H1 (cell line): Measurements from ENCODE around the gene SCAI. TPM values are rescaled to one million over a fixed set of nuclear protein-coding genes. Genes with fewer than 3 reads are reported as not detected.

Experiments
- CTCF ChIA-PET: fragments of 300-600 bp; sonication (Branson Sonifier 250); formaldehyde crosslinking; loops from one replicate; lab custom pipeline; 2021; ENCODE audit not compliant: partially characterized antibody; lab: Charles Lee
- POLR2A ChIA-PET: fragments of 300-600 bp; sonication (Branson Sonifier 250); formaldehyde crosslinking; loops from one replicate; lab custom pipeline; 2021; ENCODE audit warnings: inconsistent platforms; ENCODE audit not compliant: partially characterized antibody; lab: Charles Lee
- DNase-seq, 2 experiments: peaks; one replicate each; pipeline versions ENCODE4 v3.0.0 to v3.0.0-alpha.2; 2010 to 2022; ENCODE audit warnings: low spot score in 2 of 2, low read depth in 1 of 2, mixed read lengths in 1 of 2
- FAIRE-seq: peaks from 2 replicates; lab custom pipeline; 2011; peaks lifted over from hg19 to GRCh38; lab: Jason Lieb, UNC
- H2AFZ ChIP-seq: 2 replicates; pipeline ENCODE4 v1.8.1; 2012; ENCODE audit warnings: low read length, inconsistent platforms
- H2AK5ac ChIP-seq: 2 replicates; pipeline ENCODE4 v1.6.1; 2013; ENCODE audit warnings: low read depth, low read length
- H2BK120ac ChIP-seq: replicated peaks from 2 replicates; pipeline ENCODE3; 2013; ENCODE audit warnings: low read depth, low read length, inconsistent platforms
- H2BK12ac ChIP-seq: 2 replicates; pipeline ENCODE4 v1.6.1; 2013; ENCODE audit warnings: low read depth, low read length
- H2BK15ac ChIP-seq: 2 replicates; pipeline ENCODE4 v1.6.1; 2013; ENCODE audit warnings: low read length
- H2BK20ac ChIP-seq: 2 replicates; pipeline ENCODE4 v1.6.1; 2013; ENCODE audit warnings: low read length
- H2BK5ac ChIP-seq: 2 replicates; pipeline ENCODE4 v1.6.1; 2013; ENCODE audit warnings: low read depth, low read length
- H3K14ac ChIP-seq: 2 replicates; pipeline ENCODE4 v1.6.1; 2013; ENCODE audit warnings: inconsistent platforms; ENCODE audit not compliant: insufficient read length
- H3K18ac ChIP-seq: 2 replicates; pipeline ENCODE4 v1.6.1; 2013; ENCODE audit warnings: low read length; ENCODE audit errors: extremely low read depth
- H3K23ac ChIP-seq: 2 replicates; pipeline ENCODE4 v1.6.1; 2013; ENCODE audit warnings: inconsistent platforms; ENCODE audit not compliant: insufficient read length
- H3K23me2 ChIP-seq: 2 replicates; pipeline ENCODE4 v1.6.1; 2013; ENCODE audit warnings: low read depth, low read length
- H3K27ac ChIP-seq: 2 replicates; pipeline ENCODE4 v1.6.1; 2011; ENCODE audit warnings: low read depth, low read length, inconsistent platforms
- H3K27me3 ChIP-seq, 4 experiments: replicated peaks in 1 of 4; 1 replicate in 1 of 4; 2 replicates in 3 of 4; pipeline versions ENCODE4 v1.6.1 to v1.8.1; 2011 to 2013; ENCODE audit warnings: low read length in 3 of 4, mild to moderate bottlenecking in 3 of 4, inconsistent platforms in 2 of 4, mixed read lengths in 2 of 4, moderate library complexity in 1 of 4; ENCODE audit not compliant: control insufficient read depth in 3 of 4, insufficient read depth in 3 of 4; ENCODE audit errors: extremely low read depth in 1 of 4
- H3K36me3 ChIP-seq, 4 experiments: 2 replicates each; pipeline versions ENCODE4 v1.6.1 to v1.8.1; 2011 to 2013; ENCODE audit warnings: mild to moderate bottlenecking in 4 of 4, low read length in 3 of 4, moderate library complexity in 2 of 4, control low read depth in 1 of 4, inconsistent platforms in 1 of 4; ENCODE audit not compliant: insufficient read depth in 4 of 4, control insufficient read depth in 2 of 4
- H3K4ac ChIP-seq: replicated peaks from 2 replicates; pipeline ENCODE3; 2013; ENCODE audit warnings: low read length, low read depth, mixed read lengths, inconsistent platforms; ENCODE audit not compliant: insufficient read length
- H3K4me1 ChIP-seq, 4 experiments: replicated peaks in 1 of 4; 1 replicate in 1 of 4; 2 replicates in 3 of 4; pipeline versions ENCODE4 v1.6.1 to v1.8.1; 2011 to 2013; ENCODE audit warnings: low read length in 3 of 4, inconsistent platforms in 2 of 4, mixed read lengths in 1 of 4; ENCODE audit not compliant: insufficient read depth in 4 of 4, control insufficient read depth in 3 of 4
- H3K4me2 ChIP-seq, 2 experiments: 2 replicates each; pipeline versions ENCODE4 v1.6.1 to v1.8.1; 2011 to 2013; ENCODE audit warnings: low read depth in 2 of 2, low read length in 2 of 2, control low read depth in 1 of 2, inconsistent platforms in 1 of 2, mild to moderate bottlenecking in 1 of 2; ENCODE audit not compliant: insufficient read depth in 1 of 2
- H3K4me3 ChIP-seq, 4 experiments: fragments of 200-600, 300-600 bp in 1 of 4; sonication (generic), shearing (Covaris generic), sonication (Bioruptor Twin) in 1 of 4; 2 replicates each; pipeline versions ENCODE4 v1.5.1 to v1.8.1; 2011 to 2016; ENCODE audit warnings: low read length in 4 of 4, low read depth in 3 of 4, control low read depth in 2 of 4, inconsistent platforms in 2 of 4, mild to moderate bottlenecking in 2 of 4, mixed read lengths in 1 of 4, moderate library complexity in 1 of 4; ENCODE audit not compliant: insufficient read depth in 2 of 4; ENCODE audit errors: extremely low read depth in 1 of 4
- H3K56ac ChIP-seq: replicated peaks from 2 replicates; pipeline ENCODE3; 2013; ENCODE audit warnings: low read depth, mild to moderate bottlenecking, mixed read lengths, low read length, inconsistent platforms; ENCODE audit not compliant: insufficient read length
- H3K79me1 ChIP-seq: 2 replicates; pipeline ENCODE4 v1.6.1; 2013; ENCODE audit warnings: low read depth, low read length, control low read depth
- H3K79me2 ChIP-seq, 2 experiments: 2 replicates each; pipeline versions ENCODE4 v1.6.1 to v1.8.1; 2012 to 2013; ENCODE audit warnings: low read length in 2 of 2, mild to moderate bottlenecking in 2 of 2, inconsistent platforms in 1 of 2; ENCODE audit not compliant: insufficient read depth in 2 of 2, control insufficient read depth in 1 of 2
- H3K9ac ChIP-seq, 4 experiments: replicated peaks in 1 of 4; 1 replicate in 1 of 4; 2 replicates in 3 of 4; pipeline versions ENCODE4 v1.6.1 to v1.8.1; 2011 to 2013; ENCODE audit warnings: low read depth in 3 of 4, low read length in 3 of 4, control low read depth in 2 of 4, mild to moderate bottlenecking in 2 of 4, moderate library complexity in 2 of 4, inconsistent platforms in 1 of 4; ENCODE audit errors: extremely low read depth in 1 of 4
- H3K9me3 ChIP-seq, 2 experiments: 2 replicates each; pipeline versions ENCODE4 v1.6.1 to v1.8.1; 2012 to 2013; ENCODE audit warnings: mild to moderate bottlenecking in 2 of 2, moderate library complexity in 2 of 2, control low read depth in 1 of 2, inconsistent platforms in 1 of 2, low read depth in 1 of 2, low read length in 1 of 2, mixed read lengths in 1 of 2; ENCODE audit not compliant: insufficient read depth in 2 of 2
- H4K20me1 ChIP-seq, 2 experiments: replicated peaks in 1 of 2; 2 replicates each; pipeline versions ENCODE3 to v1.8.1; 2011 to 2013; ENCODE audit warnings: inconsistent platforms in 2 of 2, low read length in 2 of 2, mild to moderate bottlenecking in 1 of 2; ENCODE audit not compliant: insufficient read depth in 2 of 2, control insufficient read depth in 1 of 2
- H4K5ac ChIP-seq: 2 replicates; pipeline ENCODE4 v1.6.1; 2013; ENCODE audit warnings: low read length, low read depth, mixed read lengths, inconsistent platforms; ENCODE audit not compliant: insufficient read length
- H4K8ac ChIP-seq: 2 replicates; pipeline ENCODE4 v1.8.0; 2013; ENCODE audit warnings: mild to moderate bottlenecking, moderate library complexity, low read length, inconsistent platforms; ENCODE audit not compliant: insufficient read depth; ENCODE audit errors: extremely low read depth
- H4K91ac ChIP-seq: replicated peaks from 2 replicates; pipeline ENCODE3; 2013; ENCODE audit warnings: low read length, mixed read lengths, inconsistent platforms; ENCODE audit not compliant: insufficient read length
- ATF3 ChIP-seq: IDR thresholded peaks from 2 replicates; pipeline ENCODE4 v1.6.1; 2011; ENCODE audit warnings: low read depth, mild to moderate bottlenecking, low read length; ENCODE audit not compliant: insufficient read depth
- CEBPB ChIP-seq: IDR thresholded peaks from 2 replicates; pipeline ENCODE4 v1.6.1; 2012; ENCODE audit warnings: low read depth, low read length
- GABPA ChIP-seq: IDR thresholded peaks from 2 replicates; pipeline ENCODE4 v1.6.1; 2011; ENCODE audit warnings: mild to moderate bottlenecking, low read length, moderate library complexity, borderline replicate concordance; ENCODE audit not compliant: insufficient read depth
- HDAC6 ChIP-seq: IDR thresholded peaks from one replicate; pipeline ENCODE4 v1.7.1; 2012; ENCODE audit warnings: low read depth, mild to moderate bottlenecking, inconsistent platforms, low read length, moderate library complexity
- POLR2A ChIP-seq, 2 experiments: IDR thresholded peaks; 1 replicate in 1 of 2; 2 replicates in 1 of 2; pipeline ENCODE4 v1.6.1; 2011; ENCODE audit warnings: low read depth in 2 of 2, low read length in 2 of 2, mild to moderate bottlenecking in 2 of 2; ENCODE audit errors: control extremely low read depth in 1 of 2
- RXRA ChIP-seq: IDR thresholded peaks from 2 replicates; pipeline ENCODE4 v1.6.1; 2011; ENCODE audit warnings: low read depth, mild to moderate bottlenecking, low read length, moderate library complexity; ENCODE audit not compliant: insufficient read depth
- TCF12 ChIP-seq: IDR thresholded peaks from 2 replicates; pipeline ENCODE4 v1.6.1; 2011; ENCODE audit warnings: low read depth, mild to moderate bottlenecking, low read length
- WGBS, 2 experiments: shearing (Covaris generic) in 1 of 2; methylation state at CpG; one replicate each; pipeline versions ENCODE4 v1.1.6 to v1.1.7; 2013 to 2015; ENCODE audit warnings: low lambda C conversion rate in 2 of 2, mixed read lengths in 2 of 2, inconsistent platforms in 1 of 2, low coverage in 1 of 2, missing lambda C conversion rate in 1 of 2; ENCODE audit not compliant: insufficient replicate concordance in 2 of 2, insufficient coverage in 1 of 2, insufficient read length in 1 of 2; ENCODE audit errors: extremely low coverage in 1 of 2, missing lambda C conversion rate in 1 of 2; 5-methylcytosine and 5-hydroxymethylcytosine counted together
- polyA plus RNA-seq, 7 experiments: library from polyadenylated mRNA; depleted of rRNA in 3 of 7; stranded (reverse) in 5 of 7; unstranded in 2 of 7; fragments of >200 nt in 5 of 7; fragments of 200-250 nt in 2 of 7; gene quantifications; 1 replicate in 5 of 7; 2 replicates in 1 of 7; 4 replicates in 1 of 7; pipeline versions ENCODE4 v1.2.1 to v1.2.3, GENCODE V29; 2011 to 2013; ENCODE audit warnings: missing spikeins in 2 of 7, mixed read lengths in 2 of 7
- total RNA-seq: library from RNA; stranded (reverse); fragmentation: NEBNext Ultra II Directional; extraction: Animal tissue kit (Norgen Biotek cat#: 25700); gene quantifications from 2 replicates; pipeline ENCODE4 v1.2.1, GENCODE V29; 2021

The SCAI gene
- total and polyA plus RNA-seq, 2 of the 8 experiments (the other 6 are each of a cell fraction or from before 2014, with no cell fraction given): 6.4 to 19.8 TPM

GRCh38 chr9:125156551-125156950 is 13.2 kb upstream of the SCAI start:
- Histone ChIP-seq H3K4me2 (no peak overlapping the region), H3K36me3 (peaks cover 5 to 34% (median 14%) of the 10 kb centered on the region in 4 experiments; a peak in 7 of 8 replicates), H2BK120ac (no peak overlapping the region), H3K4me1 (peaks cover 0 to 5% (median 1%) of the 10 kb centered on the region in 4 experiments; a peak in 1 of 7 replicates), H4K5ac (no peak overlapping the region), H3K79me1 (no peaks in the 10 kb centered on the region), H4K8ac (no peak overlapping the region), H3K9me3 (no peaks in the 10 kb centered on the region), H3K79me2 (no peaks in the 10 kb centered on the region; a peak in 1 of 4 replicates), H3K9ac (no peak overlapping the region), H4K20me1 (peaks cover 0 to 2% of the 10 kb centered on the region in 2 experiments), H3K27ac (no peak overlapping the region), H2AK5ac (no peak overlapping the region), H4K91ac (no peak overlapping the region), H3K4me3 (no peak overlapping the region), H3K4ac (no peak overlapping the region), H2BK15ac (no peak overlapping the region), H3K14ac (no peak overlapping the region), H3K27me3 (no peaks in the 10 kb centered on the region), H3K18ac (no peak overlapping the region), H2BK12ac (no peak overlapping the region), H2BK20ac (no peak overlapping the region), H2AFZ (no peak overlapping the region), H3K23me2 (no peaks in the 10 kb centered on the region), H3K56ac (no peak overlapping the region), H3K23ac (no peak overlapping the region), H2BK5ac (no peak overlapping the region)
- CTCF ChIA-PET: interaction anchor here (0.7 to 1.5 kb wide), 2 partner anchors 14 to 387 kb away, joined by 3 to 6 read pairs; partner anchors contain the start of gene SCAI
- DNase-seq (no peak), FAIRE-seq (no peak)
- POLR2A ChIA-PET: no interaction called here
- 91% methylated on average over 2 of the region's 2 CpGs; no CpG with 5 or more reads in 1 of the 2 experiments for WGBS, 2 experiments
- TF ChIP-seq TCF12 (no peak), ATF3 (no peak), HDAC6 (no peak), RXRA (no peak), GABPA (no peak), POLR2A (IDR thresholded peaks at IDR 0.05; ENCODE audit: control extremely low read depth in 1 of 2, low read depth in 2 of 2, low read length in 2 of 2) (no peak), CEBPB (no peak)
